Transverse colon (tissue), 3 donors: Measurements from ENCODE around the gene TNFRSF18.

Source experiments
- EP300 ChIP-seq: sonication (generic); formaldehyde crosslinking; IDR thresholded peaks from one replicate; pipeline ENCODE4 v1.6.1; 2017; ENCODE audit warnings: antibody characterized with exemption, low read depth
- POLR2AphosphoS5 ChIP-seq, 3 donors: sonication (generic); formaldehyde crosslinking; IDR thresholded peaks; one replicate each; pipeline ENCODE4 v1.6.1; 2016; ENCODE audit warnings: antibody characterized with exemption in 3 of 3

DNA sequence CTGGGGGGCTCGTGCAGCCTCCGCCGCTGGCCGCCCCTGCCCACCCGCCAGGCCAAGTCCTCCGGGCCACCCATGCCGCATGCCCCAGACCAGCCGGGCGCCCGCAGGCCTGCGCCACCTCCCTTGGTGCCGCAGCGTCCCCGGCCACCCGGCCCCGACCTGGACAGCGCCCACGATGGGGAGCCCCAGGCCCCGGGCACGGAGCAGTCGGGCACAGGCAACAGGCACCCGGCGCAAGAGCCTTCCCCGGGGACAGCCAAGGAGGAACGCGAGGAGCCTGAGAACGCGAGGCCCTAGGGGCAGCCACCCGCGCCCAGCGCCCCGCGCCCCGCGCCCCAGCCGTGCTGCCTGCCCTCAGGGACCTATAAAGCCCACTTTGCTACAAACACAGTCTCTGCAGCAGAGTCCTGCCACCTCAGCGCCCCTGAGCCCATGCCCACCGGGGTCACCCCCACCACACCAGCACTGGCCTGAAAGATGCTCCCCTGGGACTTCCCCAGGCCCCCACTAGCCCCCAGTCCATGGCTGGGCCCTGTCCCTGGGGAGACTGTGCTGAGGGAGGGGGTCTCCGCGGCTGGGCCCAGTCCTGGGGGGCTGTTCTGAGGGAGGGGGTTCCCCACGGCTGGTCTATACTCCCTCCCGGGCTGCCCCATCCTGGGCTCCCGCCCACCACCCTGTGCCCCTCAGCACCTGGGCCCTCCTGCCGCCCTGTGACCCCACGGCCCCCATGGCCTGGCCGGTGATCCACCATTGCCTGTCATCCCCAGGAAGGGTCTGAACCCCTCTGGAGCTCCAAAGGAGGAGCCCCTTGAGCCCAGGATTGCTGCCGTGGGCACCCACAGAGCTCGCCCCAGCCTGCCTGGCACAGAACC, 8.6 kb downstream of the TNFRSF18 start:
- TF ChIP-seq POLR2AphosphoS5 (IDR thresholded peaks at IDR 0.05): no peak
- TF ChIP-seq EP300: no peak
